BLaER1 (cell line): ENCODE measurements around the gene EIF3C.
"Not testable (repeated sequence)": the region's sequence is repeated elsewhere in the genome, so short reads cannot be mapped to it uniquely, and the experiment has no call there.

Experiments used
- H3K27ac ChIP-seq: shearing (Covaris generic); formaldehyde crosslinking; 2 replicates; pipeline ENCODE4 v1.8.1; 2022
- H3K27me3 ChIP-seq: shearing (Covaris generic); formaldehyde crosslinking; 2 replicates; pipeline ENCODE4 v1.8.1; 2022
- H3K36me3 ChIP-seq: shearing (Covaris generic); formaldehyde crosslinking; 2 replicates; pipeline ENCODE4 v1.8.1; 2022
- H3K4me1 ChIP-seq: shearing (Covaris generic); formaldehyde crosslinking; 2 replicates; pipeline ENCODE4 v1.8.1; 2022
- H3K4me2 ChIP-seq: shearing (Covaris generic); formaldehyde crosslinking; 2 replicates; pipeline ENCODE4 v1.8.1; 2022
- H3K4me3 ChIP-seq: shearing (Covaris generic); formaldehyde crosslinking; 2 replicates; pipeline ENCODE4 v1.8.1; 2022
- H3K9ac ChIP-seq: shearing (Covaris generic); formaldehyde crosslinking; 2 replicates; pipeline ENCODE4 v1.8.1; 2022
- H3K9me3 ChIP-seq: shearing (Covaris generic); formaldehyde crosslinking; 2 replicates; pipeline ENCODE4 v1.8.1; 2022
- H4K20me1 ChIP-seq: shearing (Covaris generic); formaldehyde crosslinking; 2 replicates; pipeline ENCODE4 v1.8.1; 2022

The EIF3C gene

GRCh38 chr16:28722852-28723650, 11.8 kb downstream of the EIF3C start:
- not testable (repeated sequence) for H3K4me1 ChIP-seq, H3K4me2 ChIP-seq, H3K4me3 ChIP-seq, H3K36me3 ChIP-seq, H3K9me3 ChIP-seq, H3K27me3 ChIP-seq, H4K20me1 ChIP-seq, H3K27ac ChIP-seq, H3K9ac ChIP-seq

GRCh38 chr16:28731253-28731652, 20.0 kb downstream of the EIF3C start:
- H3K36me3 ChIP-seq, H3K27ac ChIP-seq, H3K27me3 ChIP-seq, H3K4me2 ChIP-seq, H3K9ac ChIP-seq, H4K20me1 ChIP-seq, H3K4me1 ChIP-seq, H3K4me3 ChIP-seq, H3K9me3 ChIP-seq: not testable (repeated sequence)

- not testable (repeated sequence) for H3K27ac ChIP-seq, H3K36me3 ChIP-seq
These were observed 21.3 kb downstream of the EIF3C start for GRCh38 chr16:28732455-28733124.

GRCh38 chr16:28739787-28740186, 28.5 kb downstream of the EIF3C start:
- not testable (repeated sequence) for H3K4me1 ChIP-seq, H4K20me1 ChIP-seq, H3K27me3 ChIP-seq, H3K36me3 ChIP-seq, H3K4me2 ChIP-seq, H3K9ac ChIP-seq, H3K27ac ChIP-seq, H3K9me3 ChIP-seq, H3K4me3 ChIP-seq

More at GRCh38 chr16:28732455-28733124, 21.3 kb downstream of the EIF3C start:
- H3K4me2 ChIP-seq, H3K9me3 ChIP-seq, H3K4me3 ChIP-seq, H3K27me3 ChIP-seq, H3K4me1 ChIP-seq, H3K9ac ChIP-seq, H4K20me1 ChIP-seq: not testable (repeated sequence)

- not testable (repeated sequence) for H3K4me3 ChIP-seq, H3K27ac ChIP-seq, H3K27me3 ChIP-seq, H3K36me3 ChIP-seq, H3K4me2 ChIP-seq, H4K20me1 ChIP-seq, H3K9ac ChIP-seq, H3K9me3 ChIP-seq, H3K4me1 ChIP-seq
These were observed 29.4 kb downstream of the EIF3C start for GRCh38 chr16:28740631-28741030.

- H3K4me3 ChIP-seq, H3K36me3 ChIP-seq: not testable (repeated sequence)
These were observed 30.0 kb downstream of the EIF3C start for GRCh38 chr16:28741295-28741694.

GRCh38 chr16:28746618-28747350, 35.5 kb downstream of the EIF3C start:
- H3K9ac ChIP-seq, H3K4me2 ChIP-seq, H3K36me3 ChIP-seq, H3K27me3 ChIP-seq, H4K20me1 ChIP-seq, H3K9me3 ChIP-seq, H3K27ac ChIP-seq, H3K4me1 ChIP-seq, H3K4me3 ChIP-seq: not testable (repeated sequence)

More at GRCh38 chr16:28741295-28741694, 30.0 kb downstream of the EIF3C start:
- not testable (repeated sequence) for H3K9ac ChIP-seq, H4K20me1 ChIP-seq, H3K9me3 ChIP-seq, H3K4me2 ChIP-seq, H3K27ac ChIP-seq, H3K4me1 ChIP-seq, H3K27me3 ChIP-seq

GRCh38 chr16:28749997-28750465, 38.8 kb downstream of the EIF3C start:
- H4K20me1 ChIP-seq, H3K9me3 ChIP-seq, H3K4me3 ChIP-seq, H3K4me1 ChIP-seq, H3K9ac ChIP-seq, H3K36me3 ChIP-seq, H3K27me3 ChIP-seq, H3K27ac ChIP-seq: not testable (repeated sequence)
- H3K4me2 ChIP-seq, result peak overlapping the region; percentile 42; the same call in 1 of the 2 replicates

- H3K9ac ChIP-seq, H3K36me3 ChIP-seq, H3K4me2 ChIP-seq, H3K9me3 ChIP-seq, H3K4me1 ChIP-seq, H3K27ac ChIP-seq, H3K4me3 ChIP-seq, H4K20me1 ChIP-seq, H3K27me3 ChIP-seq: not testable (repeated sequence)
These were observed 39.3 kb downstream of the EIF3C start for GRCh38 chr16:28750469-28751067.

- not testable (repeated sequence) for H3K4me1 ChIP-seq, H3K4me3 ChIP-seq, H4K20me1 ChIP-seq, H3K36me3 ChIP-seq, H3K9ac ChIP-seq, H3K9me3 ChIP-seq, H3K4me2 ChIP-seq, H3K27ac ChIP-seq, H3K27me3 ChIP-seq
These were observed 40.2 kb downstream of the EIF3C start, which contains the start of gene NPIPB9 for GRCh38 chr16:28751487-28751886. TSS of gene NPIPB9 (plus strand) at chr16:28751787.

GRCh38 chr16:28781697-28782096, 70.4 kb downstream of the EIF3C start:
- H3K9me3 ChIP-seq, result not testable (repeated sequence)

GRCh38 chr16:28782357-28782756, 71.1 kb downstream of the EIF3C start:
- not testable (repeated sequence) for H3K9me3 ChIP-seq, H4K20me1 ChIP-seq

More at GRCh38 chr16:28781697-28782096, 70.4 kb downstream of the EIF3C start:
- H3K27me3 ChIP-seq, H4K20me1 ChIP-seq, H3K4me1 ChIP-seq, H3K36me3 ChIP-seq, H3K4me2 ChIP-seq, H3K4me3 ChIP-seq, H3K9ac ChIP-seq, H3K27ac ChIP-seq: not testable (repeated sequence)

More at GRCh38 chr16:28782357-28782756, 71.1 kb downstream of the EIF3C start:
- not testable (repeated sequence) for H3K4me1 ChIP-seq, H3K27ac ChIP-seq, H3K4me3 ChIP-seq, H3K4me2 ChIP-seq, H3K36me3 ChIP-seq, H3K27me3 ChIP-seq, H3K9ac ChIP-seq
